Suprapubic skin (tissue), 4 donors: ENCODE results near the gene ACADL.

Experiments
- POLR2A ChIP-seq, 2 donors: fragments of 450-650 bp; IDR thresholded peaks; one replicate each; pipeline ENCODE4 v1.6.1; 2017; ENCODE audit warnings: antibody characterized with exemption in 2 of 2, mild to moderate bottlenecking in 2 of 2, moderate library complexity in 2 of 2
- POLR2AphosphoS5 ChIP-seq, 3 donors: sonication (generic); formaldehyde crosslinking; IDR thresholded peaks; one replicate each; pipeline ENCODE4 v1.6.1; 2017; ENCODE audit warnings: antibody characterized with exemption in 3 of 3
- TF ChIP-seq, protein P1 (sequence below), 2 donors: fragments of 200-600 bp in 1 of 2; fragments of 450-650 bp in 1 of 2; sonication (generic) in 1 of 2; IDR thresholded peaks; one replicate each; pipeline ENCODE4 v1.5.1; 2016 to 2019; ENCODE audit warnings: antibody characterized with exemption in 2 of 2, mild to moderate bottlenecking in 1 of 2, moderate library complexity in 1 of 2

- no peak for TF ChIP-seq POLR2AphosphoS5 (IDR thresholded peaks at IDR 0.05)
- TF ChIP-seq, protein P1, sequence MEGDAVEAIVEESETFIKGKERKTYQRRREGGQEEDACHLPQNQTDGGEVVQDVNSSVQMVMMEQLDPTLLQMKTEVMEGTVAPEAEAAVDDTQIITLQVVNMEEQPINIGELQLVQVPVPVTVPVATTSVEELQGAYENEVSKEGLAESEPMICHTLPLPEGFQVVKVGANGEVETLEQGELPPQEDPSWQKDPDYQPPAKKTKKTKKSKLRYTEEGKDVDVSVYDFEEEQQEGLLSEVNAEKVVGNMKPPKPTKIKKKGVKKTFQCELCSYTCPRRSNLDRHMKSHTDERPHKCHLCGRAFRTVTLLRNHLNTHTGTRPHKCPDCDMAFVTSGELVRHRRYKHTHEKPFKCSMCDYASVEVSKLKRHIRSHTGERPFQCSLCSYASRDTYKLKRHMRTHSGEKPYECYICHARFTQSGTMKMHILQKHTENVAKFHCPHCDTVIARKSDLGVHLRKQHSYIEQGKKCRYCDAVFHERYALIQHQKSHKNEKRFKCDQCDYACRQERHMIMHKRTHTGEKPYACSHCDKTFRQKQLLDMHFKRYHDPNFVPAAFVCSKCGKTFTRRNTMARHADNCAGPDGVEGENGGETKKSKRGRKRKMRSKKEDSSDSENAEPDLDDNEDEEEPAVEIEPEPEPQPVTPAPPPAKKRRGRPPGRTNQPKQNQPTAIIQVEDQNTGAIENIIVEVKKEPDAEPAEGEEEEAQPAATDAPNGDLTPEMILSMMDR (IDR thresholded peaks at IDR 0.05) = no peak
- TF ChIP-seq POLR2A (IDR thresholded peaks at IDR 0.05) = no peak
Measured at GRCh38 chr2:210224591-210224940, 681 bp downstream of the ACADL start.
